Left renal cortex interstitium (tissue), 4 donors: ENCODE measurements around the gene ZNF474. TPM values are rescaled to one million over a fixed set of nuclear protein-coding genes. Genes with fewer than 3 reads are reported as not detected.
"Not testable (repeated sequence)": the region's sequence is repeated elsewhere in the genome, so short reads cannot be mapped to it uniquely, and the experiment has no call there.

Experiments
- DNase-seq, 4 donors: peaks; one replicate each; pipeline ENCODE4 v3.0.0-alpha.2; 2013; ENCODE audit warnings: low read depth in 4 of 4, low spot score in 2 of 4, missing footprints in 1 of 4
- polyA plus RNA-seq, 4 donors: library from polyadenylated mRNA; unstranded; fragments of 120-200 nt; gene quantifications; one replicate each; pipeline ENCODE4 v1.2.1, GENCODE V29; 2013; ENCODE audit not compliant: insufficient read length in 4 of 4

Gene ZNF474
- under 1 TPM; 0.32 to 0.77 (median 0.59) TPM for polyA plus RNA-seq

GRCh38 chr5:122129306-122129705, at the start of gene ZNF474:
ZNF474 (plus strand) TSS chr5:122129546; CDS start chr5:122151991, 22,445 bp downstream.
- DNase-seq = peak; percentile 56 to 78 (median 60)

GRCh38 chr5:122081541-122081940, 47.8 kb upstream of the ZNF474 start:
- no peak for DNase-seq

- DNase-seq = no peak
Observed at GRCh38 chr5:122083535-122083934, 45.8 kb upstream of the ZNF474 start.

GRCh38 chr5:122085041-122085440, 44.3 kb upstream of the ZNF474 start:
- DNase-seq = no peak

GRCh38 chr5:122089096-122090013, 40.0 kb upstream of the ZNF474 start:
- DNase-seq = no peak

GRCh38 chr5:122091936-122092600, 37.3 kb upstream of the ZNF474 start:
- DNase-seq = no peak

- DNase-seq = no peak
Observed at GRCh38 chr5:122093415-122094180, 35.7 kb upstream of the ZNF474 start.

- not testable (repeated sequence) for DNase-seq
Observed at GRCh38 chr5:122094251-122094650, 35.1 kb upstream of the ZNF474 start.

- no peak for DNase-seq
Observed at GRCh38 chr5:122095158-122095557, 34.2 kb upstream of the ZNF474 start.

GRCh38 chr5:122097391-122097790, 32.0 kb upstream of the ZNF474 start:
- no peak for DNase-seq

- DNase-seq = no peak
Observed at GRCh38 chr5:122099060-122099790, 30.1 kb upstream of the ZNF474 start.

GRCh38 chr5:122101636-122102285, 27.6 kb upstream of the ZNF474 start:
- DNase-seq = peak in 2 of 4 donors; percentile 11 to 28

GRCh38 chr5:122102825-122103224, 26.5 kb upstream of the ZNF474 start:
- DNase-seq = no peak

- DNase-seq = no peak
Observed at GRCh38 chr5:122105909-122106308, 23.4 kb upstream of the ZNF474 start.

GRCh38 chr5:122107016-122107415, 22.3 kb upstream of the ZNF474 start:
- DNase-seq = no peak

GRCh38 chr5:122110987-122111386, 18.4 kb upstream of the ZNF474 start:
- DNase-seq = no peak

GRCh38 chr5:122111460-122111859, 17.9 kb upstream of the ZNF474 start:
- DNase-seq = no peak

GRCh38 chr5:122112063-122112462, 17.3 kb upstream of the ZNF474 start:
- no peak for DNase-seq

GRCh38 chr5:122112733-122113558, 16.4 kb upstream of the ZNF474 start:
- no peak for DNase-seq
